Chondrocyte (in vitro differentiated cells): ENCODE results near the gene DOK5. TPM values are rescaled to one million over a fixed set of nuclear protein-coding genes. Genes with fewer than 3 reads are reported as not detected.

Source experiments
- DNase-seq: peaks from one replicate; pipeline ENCODE4 v3.0.0; 2021; ENCODE audit warnings: mixed read lengths, low spot score
- H3K27ac Mint-ChIP-seq: one replicate; pipeline ENCODE4 v1.8.0; 2021; ENCODE audit warnings: mild to moderate bottlenecking, moderate library complexity, mixed read lengths; ENCODE audit not compliant: unreplicated experiment
- H3K27me3 Mint-ChIP-seq: 2 replicates; pipeline ENCODE4 v1.8.0; 2021; ENCODE audit warnings: low read depth, mixed read lengths
- H3K36me3 Mint-ChIP-seq: 2 replicates; pipeline ENCODE4 v1.8.0; 2021; ENCODE audit warnings: low read depth, mixed read lengths
- H3K4me1 Mint-ChIP-seq: 2 replicates; pipeline ENCODE4 v1.8.0; 2021; ENCODE audit warnings: low read depth, mild to moderate bottlenecking, mixed read lengths
- H3K4me3 Mint-ChIP-seq: one replicate; pipeline ENCODE4 v1.8.0; 2021; ENCODE audit warnings: mild to moderate bottlenecking, moderate library complexity, mixed read lengths; ENCODE audit not compliant: unreplicated experiment
- H3K9me3 Mint-ChIP-seq: 2 replicates; pipeline ENCODE4 v1.8.0; 2021; ENCODE audit warnings: low read depth, mixed read lengths
- total RNA-seq: library from RNA; stranded (reverse); gene quantifications from 3 replicates; pipeline ENCODE4 v1.2.1, GENCODE V29; 2021
- TF ChIP-seq, protein P1 (sequence below): fragments of 200-600 bp; sonication (generic); IDR thresholded peaks from 2 replicates; pipeline ENCODE4 v1.5.0; 2021; ENCODE audit warnings: antibody characterized with exemption, mild to moderate bottlenecking, moderate library complexity

Gene DOK5
- total RNA-seq, 1 donor from 2014 or later, result 8.7 TPM

DNA sequence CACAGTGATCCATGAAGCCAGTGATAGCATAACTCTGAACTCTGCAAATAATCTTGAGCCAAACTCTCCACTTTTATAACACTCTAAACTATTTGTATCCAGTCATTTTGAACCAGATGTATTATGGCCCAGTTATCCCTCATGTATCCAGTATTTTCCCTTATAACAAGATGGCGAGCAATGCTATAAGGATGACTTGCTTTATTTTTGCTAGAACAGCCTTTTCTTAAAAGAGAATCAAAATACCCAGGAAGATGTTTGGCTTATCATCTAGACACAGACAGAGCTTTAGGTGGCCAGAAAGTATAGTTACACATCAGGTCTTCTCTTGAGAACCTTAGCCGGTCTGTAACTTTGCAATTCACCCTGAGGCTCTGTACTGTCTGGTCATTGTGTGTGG lies 81.0 kb downstream of the DOK5 start:
- peaks cover 2% of the 10 kb centered on the region for H3K36me3 Mint-ChIP-seq
- no peaks in the 10 kb centered on the region for H3K27me3 Mint-ChIP-seq
- H3K27ac Mint-ChIP-seq, result no peak overlapping the region
- no peak for DNase-seq
- H3K9me3 Mint-ChIP-seq, result no peaks in the 10 kb centered on the region
- no peak overlapping the region for H3K4me3 Mint-ChIP-seq
- peaks cover 22% of the 10 kb centered on the region for H3K4me1 Mint-ChIP-seq
- TF ChIP-seq, protein P1, sequence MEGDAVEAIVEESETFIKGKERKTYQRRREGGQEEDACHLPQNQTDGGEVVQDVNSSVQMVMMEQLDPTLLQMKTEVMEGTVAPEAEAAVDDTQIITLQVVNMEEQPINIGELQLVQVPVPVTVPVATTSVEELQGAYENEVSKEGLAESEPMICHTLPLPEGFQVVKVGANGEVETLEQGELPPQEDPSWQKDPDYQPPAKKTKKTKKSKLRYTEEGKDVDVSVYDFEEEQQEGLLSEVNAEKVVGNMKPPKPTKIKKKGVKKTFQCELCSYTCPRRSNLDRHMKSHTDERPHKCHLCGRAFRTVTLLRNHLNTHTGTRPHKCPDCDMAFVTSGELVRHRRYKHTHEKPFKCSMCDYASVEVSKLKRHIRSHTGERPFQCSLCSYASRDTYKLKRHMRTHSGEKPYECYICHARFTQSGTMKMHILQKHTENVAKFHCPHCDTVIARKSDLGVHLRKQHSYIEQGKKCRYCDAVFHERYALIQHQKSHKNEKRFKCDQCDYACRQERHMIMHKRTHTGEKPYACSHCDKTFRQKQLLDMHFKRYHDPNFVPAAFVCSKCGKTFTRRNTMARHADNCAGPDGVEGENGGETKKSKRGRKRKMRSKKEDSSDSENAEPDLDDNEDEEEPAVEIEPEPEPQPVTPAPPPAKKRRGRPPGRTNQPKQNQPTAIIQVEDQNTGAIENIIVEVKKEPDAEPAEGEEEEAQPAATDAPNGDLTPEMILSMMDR, result no peak

DNA sequence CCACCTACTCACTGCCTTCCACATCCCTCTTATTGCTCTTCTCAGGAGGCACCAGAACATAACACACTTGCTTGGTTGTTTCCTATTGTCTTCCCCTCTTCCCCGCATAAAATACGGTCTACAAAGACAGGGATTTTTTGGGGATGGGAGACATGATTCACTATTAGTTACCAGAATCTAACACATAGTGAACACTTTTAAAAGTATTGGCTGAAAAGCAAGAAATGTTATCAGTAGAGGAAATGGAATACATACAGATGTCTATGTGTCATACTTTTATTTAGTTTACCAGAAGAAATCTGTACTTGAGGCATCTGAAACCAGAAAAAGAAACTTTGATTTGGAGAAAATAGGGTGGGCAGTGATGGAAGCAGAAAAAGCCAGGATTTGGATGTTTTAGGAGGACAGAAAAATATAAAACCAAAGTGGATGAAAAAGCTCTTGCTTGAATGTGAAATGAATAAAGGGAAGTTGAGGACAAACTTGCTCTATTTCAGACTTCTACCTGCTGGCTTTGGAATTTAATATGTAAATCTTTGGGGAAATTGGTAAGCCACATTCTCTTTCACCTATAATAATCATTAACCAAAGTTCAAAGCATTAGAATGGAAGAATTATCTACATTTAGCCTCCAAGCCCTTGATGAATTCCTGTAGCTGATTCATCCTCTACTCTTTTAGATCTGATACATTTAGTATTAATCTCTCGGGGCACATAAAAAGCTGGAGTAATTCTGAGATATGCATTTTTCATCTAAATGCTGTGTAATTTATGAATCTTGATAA lies 82.6 kb downstream of the DOK5 start:
- H3K27ac Mint-ChIP-seq, result peak overlapping the region; percentile 35
- H3K4me1 Mint-ChIP-seq, result peaks cover 22% of the 10 kb centered on the region
- H3K27me3 Mint-ChIP-seq, result no peaks in the 10 kb centered on the region
- no peak for DNase-seq
- H3K4me3 Mint-ChIP-seq, result no peak overlapping the region
- H3K9me3 Mint-ChIP-seq, result no peaks in the 10 kb centered on the region
- TF ChIP-seq, protein P1, result no peak
- H3K36me3 Mint-ChIP-seq, result peaks cover 2% of the 10 kb centered on the region

DNA sequence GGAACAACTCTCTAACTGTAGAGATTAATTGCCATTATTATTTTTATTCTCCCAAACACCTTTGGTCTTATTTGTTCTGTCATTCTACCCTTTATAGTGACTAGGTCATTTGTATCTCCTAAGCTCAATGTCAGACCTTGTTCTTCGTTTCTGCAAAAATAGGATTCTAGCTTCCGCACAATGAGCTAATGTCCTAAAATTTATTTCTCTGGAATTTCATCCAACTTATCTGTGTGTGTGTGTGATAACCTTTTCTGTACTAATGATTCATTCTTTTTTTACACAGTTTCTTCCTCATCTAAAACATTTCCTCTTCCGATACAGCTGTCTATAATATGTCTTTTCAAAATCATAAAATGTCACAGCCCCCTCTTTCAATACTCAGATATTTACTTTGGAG lies 84.5 kb downstream of the DOK5 start:
- H3K36me3 Mint-ChIP-seq, result peaks cover 2% of the 10 kb centered on the region
- H3K27ac Mint-ChIP-seq, result no peak overlapping the region
- TF ChIP-seq, protein P1, result no peak
- peaks cover 22% of the 10 kb centered on the region for H3K4me1 Mint-ChIP-seq
- no peaks in the 10 kb centered on the region for H3K9me3 Mint-ChIP-seq
- H3K27me3 Mint-ChIP-seq, result no peaks in the 10 kb centered on the region
- no peak for DNase-seq
- H3K4me3 Mint-ChIP-seq, result no peak overlapping the region

DNA sequence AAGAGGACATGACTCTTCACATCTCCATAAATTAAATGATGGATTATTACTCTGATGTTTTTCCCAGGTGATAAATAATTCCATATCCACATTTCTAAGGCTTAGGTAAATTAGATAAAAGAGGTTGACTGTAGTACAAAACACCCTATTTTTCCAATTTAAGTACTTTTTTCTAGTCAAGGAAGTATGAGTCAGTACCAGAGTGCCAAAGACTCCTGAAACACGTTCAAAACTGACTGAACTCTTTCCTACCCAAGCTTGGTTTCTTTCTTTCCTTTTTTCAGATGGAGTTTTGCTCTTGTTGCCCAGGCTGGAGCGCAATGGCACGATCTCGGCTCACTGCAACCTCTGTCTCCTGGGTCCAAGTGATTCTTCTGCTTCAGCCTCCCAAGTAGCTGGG lies 85.0 kb downstream of the DOK5 start:
- no peak for DNase-seq
- Mint-ChIP-seq H3K9me3 (no peaks in the 10 kb centered on the region), H3K36me3 (peaks cover 2% of the 10 kb centered on the region), H3K4me3 (no peak overlapping the region), H3K4me1 (peaks cover 22% of the 10 kb centered on the region), H3K27ac (no peak overlapping the region), H3K27me3 (no peaks in the 10 kb centered on the region)
- TF ChIP-seq, protein P1, result no peak

DNA sequence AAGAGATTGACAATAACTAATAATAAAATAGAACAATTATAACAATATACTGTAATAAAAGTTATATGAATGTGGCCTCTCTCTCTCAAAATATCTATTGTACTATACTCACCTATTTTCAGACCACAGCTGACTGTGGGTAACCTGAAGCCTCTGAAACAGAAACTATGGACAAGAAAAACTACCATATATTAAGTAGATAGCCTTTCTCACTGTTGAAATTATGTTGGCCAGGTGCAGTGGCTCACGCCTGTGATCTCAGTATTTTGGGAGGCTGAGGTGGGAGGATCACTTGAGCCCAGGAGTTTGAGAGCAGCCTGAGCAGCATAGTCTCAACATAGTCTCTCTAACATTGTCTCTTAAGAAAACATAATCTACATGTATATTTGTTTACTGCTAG lies 89.9 kb downstream of the DOK5 start:
- no peak overlapping the region for H3K27ac Mint-ChIP-seq
- H3K27me3 Mint-ChIP-seq, result no peaks in the 10 kb centered on the region

More for the DNA sequence above, 89.9 kb downstream of the DOK5 start:
- Mint-ChIP-seq H3K36me3 (peaks cover 2% of the 10 kb centered on the region), H3K9me3 (no peaks in the 10 kb centered on the region), H3K4me3 (no peak overlapping the region), H3K4me1 (peaks cover 12% of the 10 kb centered on the region)
- TF ChIP-seq, protein P1, result no peak
- DNase-seq, result no peak
